ENCODE results near the gene HDHD2. TPM values are rescaled to one million over a fixed set of nuclear protein-coding genes. Genes with fewer than 3 reads are reported as not detected.

The HDHD2 gene
- total RNA-seq, 1 donor from 2014 or later = 32.2 TPM

GRCh38 chr18:47146206-47146605 lies 4.1 kb downstream of the HDHD2 start:
- peaks cover 27% of the 10 kb centered on the region for H3K4me1 Mint-ChIP-seq (ENCODE audit: unreplicated experiment)

GRCh38 chr18:47143899-47144485 lies 6.3 kb downstream of the HDHD2 start:
- Mint-ChIP-seq H3K36me3 (ENCODE audit: unreplicated experiment) (peaks cover 7% of the 10 kb centered on the region), H3K27me3 (ENCODE audit: unreplicated experiment) (no peaks in the 10 kb centered on the region), H3K4me3 (ENCODE audit: unreplicated experiment) (no peak overlapping the region), H3K9me3 (ENCODE audit: unreplicated experiment) (no peaks in the 10 kb centered on the region), H3K27ac (ENCODE audit: unreplicated experiment) (no peak overlapping the region), H3K4me1 (ENCODE audit: unreplicated experiment) (peaks cover 13% of the 10 kb centered on the region)
- no peak for DNase-seq (ENCODE audit: extremely low spot score, unreplicated experiment)
- no peak for TF ChIP-seq CTCF (IDR thresholded peaks at IDR 0.05)

More at GRCh38 chr18:47146206-47146605, 4.1 kb downstream of the HDHD2 start:
- Mint-ChIP-seq H3K36me3 (ENCODE audit: unreplicated experiment) (peaks cover under 1% of the 10 kb centered on the region), H3K27me3 (ENCODE audit: unreplicated experiment) (no peaks in the 10 kb centered on the region), H3K27ac (ENCODE audit: unreplicated experiment) (no peak overlapping the region), H3K4me3 (ENCODE audit: unreplicated experiment) (no peak overlapping the region), H3K9me3 (ENCODE audit: unreplicated experiment) (no peaks in the 10 kb centered on the region)
- no peak for DNase-seq (ENCODE audit: extremely low spot score, unreplicated experiment)
- TF ChIP-seq CTCF (IDR thresholded peaks at IDR 0.05) = no peak

GRCh38 chr18:47143153-47143552 lies 7.1 kb downstream of the HDHD2 start:
- Mint-ChIP-seq H3K4me1 (ENCODE audit: unreplicated experiment) (peaks cover 7% of the 10 kb centered on the region), H3K36me3 (ENCODE audit: unreplicated experiment) (peaks cover 7% of the 10 kb centered on the region), H3K27ac (ENCODE audit: unreplicated experiment) (no peak overlapping the region), H3K9me3 (ENCODE audit: unreplicated experiment) (no peaks in the 10 kb centered on the region), H3K27me3 (ENCODE audit: unreplicated experiment) (no peaks in the 10 kb centered on the region), H3K4me3 (ENCODE audit: unreplicated experiment) (no peak overlapping the region)
- TF ChIP-seq CTCF (IDR thresholded peaks at IDR 0.05) = no peak
- DNase-seq (ENCODE audit: extremely low spot score, unreplicated experiment) = no peak

- no peak overlapping the region for H3K27ac Mint-ChIP-seq (ENCODE audit: unreplicated experiment)
- no peaks in the 10 kb centered on the region for H3K27me3 Mint-ChIP-seq (ENCODE audit: unreplicated experiment)
- no peak for DNase-seq (ENCODE audit: extremely low spot score, unreplicated experiment)
- H3K4me3 Mint-ChIP-seq (ENCODE audit: unreplicated experiment) = no peak overlapping the region
- H3K9me3 Mint-ChIP-seq (ENCODE audit: unreplicated experiment) = no peaks in the 10 kb centered on the region
- no peak for TF ChIP-seq CTCF (IDR thresholded peaks at IDR 0.05)
- H3K4me1 Mint-ChIP-seq (ENCODE audit: unreplicated experiment) = peaks cover 5% of the 10 kb centered on the region
- peaks cover 8% of the 10 kb centered on the region for H3K36me3 Mint-ChIP-seq (ENCODE audit: unreplicated experiment)
Observed at GRCh38 chr18:47141289-47141688, 9.0 kb downstream of the HDHD2 start.

- Mint-ChIP-seq H3K9me3 (ENCODE audit: unreplicated experiment) (no peaks in the 10 kb centered on the region), H3K4me1 (ENCODE audit: unreplicated experiment) (no peaks in the 10 kb centered on the region), H3K36me3 (ENCODE audit: unreplicated experiment) (peaks cover 20% of the 10 kb centered on the region), H3K4me3 (ENCODE audit: unreplicated experiment) (no peak overlapping the region), H3K27ac (ENCODE audit: unreplicated experiment) (no peak overlapping the region), H3K27me3 (ENCODE audit: unreplicated experiment) (no peaks in the 10 kb centered on the region)
- TF ChIP-seq CTCF (IDR thresholded peaks at IDR 0.05) = no peak
- no peak for DNase-seq (ENCODE audit: extremely low spot score, unreplicated experiment)
Observed at GRCh38 chr18:47121146-47121545, 29.2 kb downstream of the HDHD2 start.
